ENCODE results near the gene FREM3.

The FREM3 gene

GRCh38 chr4:143654571-143654970, 45.9 kb downstream of the FREM3 start:
- TF ChIP-seq EZH2phosphoT487 (conservative IDR thresholded peaks at IDR 0.05; ENCODE audit: low read length) (no peak), CTCF (IDR thresholded peaks at IDR 0.05; ENCODE audit: insufficient read depth, low read length, poor library complexity, severe bottlenecking) (no peak)
- Histone ChIP-seq H2AFZ (ENCODE audit: low read depth, low read length, severe bottlenecking) (no peak overlapping the region), H3K27ac (ENCODE audit: low read depth, low read length) (no peak overlapping the region), H3K4me3 (ENCODE audit: insufficient read depth, low read length, poor library complexity, severe bottlenecking) (no peak overlapping the region), H3K79me2 (ENCODE audit: insufficient read depth, low read length) (no peaks in the 10 kb centered on the region), H3K9me2 (replicated peaks; ENCODE audit: insufficient read depth, low read length) (no peaks in the 10 kb centered on the region), H3K9me3 (ENCODE audit: insufficient read depth, low read length) (no peaks in the 10 kb centered on the region), H3K36me3 (ENCODE audit: low read length) (no peaks in the 10 kb centered on the region), H3K4me2 (ENCODE audit: low read depth, low read length, poor library complexity, severe bottlenecking) (no peak overlapping the region), H4K20me1 (ENCODE audit: low read depth, low read length) (no peaks in the 10 kb centered on the region), H3K9ac (ENCODE audit: low read length) (no peak overlapping the region), H3K27me3 (ENCODE audit: low read length) (no peaks in the 10 kb centered on the region), H3F3A (ENCODE audit: insufficient read depth) (no peaks in the 10 kb centered on the region)

- Histone ChIP-seq H3K79me2 (ENCODE audit: insufficient read depth, low read length) (no peaks in the 10 kb centered on the region), H3K27me3 (ENCODE audit: low read length) (no peaks in the 10 kb centered on the region), H3K27ac (ENCODE audit: low read depth, low read length) (no peak overlapping the region), H3F3A (ENCODE audit: insufficient read depth) (no peaks in the 10 kb centered on the region), H2AFZ (ENCODE audit: low read depth, low read length, severe bottlenecking) (no peak overlapping the region), H3K4me2 (ENCODE audit: low read depth, low read length, poor library complexity, severe bottlenecking) (no peak overlapping the region), H3K9ac (ENCODE audit: low read length) (no peak overlapping the region), H3K9me3 (ENCODE audit: insufficient read depth, low read length) (no peaks in the 10 kb centered on the region), H3K4me3 (ENCODE audit: insufficient read depth, low read length, poor library complexity, severe bottlenecking) (no peak overlapping the region), H3K9me2 (replicated peaks; ENCODE audit: insufficient read depth, low read length) (no peaks in the 10 kb centered on the region), H3K36me3 (ENCODE audit: low read length) (no peaks in the 10 kb centered on the region), H4K20me1 (ENCODE audit: low read depth, low read length) (no peaks in the 10 kb centered on the region)
- no peak for TF ChIP-seq CTCF (IDR thresholded peaks at IDR 0.05; ENCODE audit: insufficient read depth, low read length, poor library complexity, severe bottlenecking)
Observed at GRCh38 chr4:143653031-143653430, 47.4 kb downstream of the FREM3 start.

GRCh38 chr4:143643399-143643798, 57.1 kb downstream of the FREM3 start:
- Histone ChIP-seq H3K9me3 (ENCODE audit: insufficient read depth, low read length) (no peaks in the 10 kb centered on the region), H3K27ac (ENCODE audit: low read depth, low read length) (no peak overlapping the region), H3F3A (ENCODE audit: insufficient read depth) (no peaks in the 10 kb centered on the region), H3K36me3 (ENCODE audit: low read length) (no peaks in the 10 kb centered on the region), H3K4me2 (ENCODE audit: low read depth, low read length, poor library complexity, severe bottlenecking) (no peak overlapping the region), H3K9ac (ENCODE audit: low read length) (no peak overlapping the region), H2AFZ (ENCODE audit: low read depth, low read length, severe bottlenecking) (no peak overlapping the region), H3K27me3 (ENCODE audit: low read length) (no peaks in the 10 kb centered on the region), H3K79me2 (ENCODE audit: insufficient read depth, low read length) (no peaks in the 10 kb centered on the region), H4K20me1 (ENCODE audit: low read depth, low read length) (no peaks in the 10 kb centered on the region), H3K9me2 (replicated peaks; ENCODE audit: insufficient read depth, low read length) (no peaks in the 10 kb centered on the region), H3K4me3 (ENCODE audit: insufficient read depth, low read length, poor library complexity, severe bottlenecking) (no peak overlapping the region)
- TF ChIP-seq CTCF (IDR thresholded peaks at IDR 0.05; ENCODE audit: insufficient read depth, low read length, poor library complexity, severe bottlenecking) (no peak), EZH2phosphoT487 (conservative IDR thresholded peaks at IDR 0.05; ENCODE audit: low read length) (no peak)

- Histone ChIP-seq H3K4me2 (ENCODE audit: low read depth, low read length, poor library complexity, severe bottlenecking) (no peak overlapping the region), H3K79me2 (ENCODE audit: insufficient read depth, low read length) (no peaks in the 10 kb centered on the region), H3F3A (ENCODE audit: insufficient read depth) (no peaks in the 10 kb centered on the region), H3K9me3 (ENCODE audit: insufficient read depth, low read length) (no peaks in the 10 kb centered on the region), H3K36me3 (ENCODE audit: low read length) (no peaks in the 10 kb centered on the region), H3K9ac (ENCODE audit: low read length) (no peak overlapping the region), H3K27ac (ENCODE audit: low read depth, low read length) (no peak overlapping the region), H2AFZ (ENCODE audit: low read depth, low read length, severe bottlenecking) (no peak overlapping the region), H3K4me3 (ENCODE audit: insufficient read depth, low read length, poor library complexity, severe bottlenecking) (no peak overlapping the region), H4K20me1 (ENCODE audit: low read depth, low read length) (no peaks in the 10 kb centered on the region), H3K9me2 (replicated peaks; ENCODE audit: insufficient read depth, low read length) (no peaks in the 10 kb centered on the region), H3K27me3 (ENCODE audit: low read length) (no peaks in the 10 kb centered on the region)
- TF ChIP-seq CTCF (IDR thresholded peaks at IDR 0.05; ENCODE audit: insufficient read depth, low read length, poor library complexity, severe bottlenecking): no peak
- no peak for TF ChIP-seq EZH2phosphoT487 (conservative IDR thresholded peaks at IDR 0.05; ENCODE audit: low read length)
Observed at GRCh38 chr4:143642611-143643010, 57.9 kb downstream of the FREM3 start.

Measured in SU-DHL-6 (cell line).